ENCODE data around the gene UBAC1.

Gene UBAC1

DNA sequence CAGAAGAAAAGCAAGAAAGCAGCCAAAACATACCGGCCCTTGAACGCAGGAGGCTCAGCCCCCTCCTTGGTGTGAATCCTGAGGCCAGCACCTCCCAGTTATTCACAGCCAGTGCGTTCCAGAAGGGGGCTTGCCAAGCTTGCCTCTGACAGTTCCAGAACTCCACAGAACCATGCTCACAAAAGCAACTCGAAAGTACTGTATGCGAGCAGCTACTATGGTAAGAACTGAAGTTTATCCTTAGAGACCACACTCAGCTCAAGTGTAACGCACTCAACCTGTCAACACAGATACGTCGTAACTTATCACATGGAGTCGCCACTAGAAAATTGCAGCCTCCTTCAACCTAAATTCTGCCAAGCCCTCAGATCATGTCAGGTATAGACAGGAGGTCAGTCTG, 1.4 kb downstream of the UBAC1 start:
- peaks cover 4% of the 10 kb centered on the region; the same call in 1 of the 2 replicates for H3K36me3 ChIP-seq (ENCODE audit: insufficient read depth, low read length)
- peaks cover 32% of the 10 kb centered on the region for H3K4me1 ChIP-seq (ENCODE audit: insufficient read depth, low read length, poor library complexity, severe bottlenecking)
- peaks cover 18% of the 10 kb centered on the region for H4K20me1 ChIP-seq (ENCODE audit: insufficient read depth, low read length, poor library complexity, severe bottlenecking)
- no peaks in the 10 kb centered on the region for H3F3A ChIP-seq (ENCODE audit: low read depth)
- no peak for TF ChIP-seq EZH2phosphoT487 (IDR thresholded peaks at IDR 0.05; ENCODE audit: borderline replicate concordance)
- TF ChIP-seq, protein P1, sequence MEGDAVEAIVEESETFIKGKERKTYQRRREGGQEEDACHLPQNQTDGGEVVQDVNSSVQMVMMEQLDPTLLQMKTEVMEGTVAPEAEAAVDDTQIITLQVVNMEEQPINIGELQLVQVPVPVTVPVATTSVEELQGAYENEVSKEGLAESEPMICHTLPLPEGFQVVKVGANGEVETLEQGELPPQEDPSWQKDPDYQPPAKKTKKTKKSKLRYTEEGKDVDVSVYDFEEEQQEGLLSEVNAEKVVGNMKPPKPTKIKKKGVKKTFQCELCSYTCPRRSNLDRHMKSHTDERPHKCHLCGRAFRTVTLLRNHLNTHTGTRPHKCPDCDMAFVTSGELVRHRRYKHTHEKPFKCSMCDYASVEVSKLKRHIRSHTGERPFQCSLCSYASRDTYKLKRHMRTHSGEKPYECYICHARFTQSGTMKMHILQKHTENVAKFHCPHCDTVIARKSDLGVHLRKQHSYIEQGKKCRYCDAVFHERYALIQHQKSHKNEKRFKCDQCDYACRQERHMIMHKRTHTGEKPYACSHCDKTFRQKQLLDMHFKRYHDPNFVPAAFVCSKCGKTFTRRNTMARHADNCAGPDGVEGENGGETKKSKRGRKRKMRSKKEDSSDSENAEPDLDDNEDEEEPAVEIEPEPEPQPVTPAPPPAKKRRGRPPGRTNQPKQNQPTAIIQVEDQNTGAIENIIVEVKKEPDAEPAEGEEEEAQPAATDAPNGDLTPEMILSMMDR (conservative IDR thresholded peaks at IDR 0.05; ENCODE audit: low read length), result no peak
- H3K27me3 ChIP-seq (ENCODE audit: insufficient read depth, low read length, poor library complexity, severe bottlenecking), result no peaks in the 10 kb centered on the region
- no peaks in the 10 kb centered on the region for H3K9me3 ChIP-seq (ENCODE audit: insufficient read depth, low read depth, low read length)
- H3K9ac ChIP-seq (ENCODE audit: low read depth, low read length, poor library complexity, severe bottlenecking), result peak overlapping the region; percentile 93
- no peak overlapping the region for H2AFZ ChIP-seq (ENCODE audit: low read length)
- H3K9me2 ChIP-seq (replicated peaks; ENCODE audit: low read depth, low read length), result no peaks in the 10 kb centered on the region
- peak overlapping the region; percentile 98 for H3K4me2 ChIP-seq (ENCODE audit: low read depth, low read length, poor library complexity, severe bottlenecking)
- peak overlapping the region; percentile 98 for H3K4me3 ChIP-seq (ENCODE audit: low read length, poor library complexity, severe bottlenecking)
- peaks cover 56% of the 10 kb centered on the region for H3K79me2 ChIP-seq (ENCODE audit: insufficient read depth, low read length)

DNA sequence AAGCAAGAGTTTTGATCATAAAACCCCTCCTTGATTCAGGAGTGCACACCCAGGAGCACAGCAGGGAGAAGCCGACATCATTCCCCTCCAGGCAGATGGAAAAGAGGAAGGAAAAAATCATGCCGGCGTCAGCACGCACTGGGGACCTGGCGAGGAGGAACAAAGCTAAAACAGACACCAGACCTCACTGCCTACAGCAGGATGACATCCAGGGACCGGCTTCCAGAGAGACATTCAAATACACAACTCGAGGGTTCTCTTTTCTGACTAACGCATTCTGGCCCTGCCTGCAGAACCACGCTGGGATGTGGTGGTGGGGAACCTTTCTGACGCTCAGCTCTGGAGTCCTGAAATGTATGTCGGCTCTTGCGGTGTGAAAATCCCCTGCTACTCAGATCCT, 2.7 kb downstream of the UBAC1 start:
- H3K9me2 ChIP-seq (replicated peaks; ENCODE audit: low read depth, low read length), result no peaks in the 10 kb centered on the region
- peak overlapping the region; percentile 98 for H3K4me2 ChIP-seq (ENCODE audit: low read depth, low read length, poor library complexity, severe bottlenecking)
- peaks cover 56% of the 10 kb centered on the region for H3K79me2 ChIP-seq (ENCODE audit: insufficient read depth, low read length)
- H3K9ac ChIP-seq (ENCODE audit: low read depth, low read length, poor library complexity, severe bottlenecking), result peak overlapping the region; percentile 93
- H4K20me1 ChIP-seq (ENCODE audit: insufficient read depth, low read length, poor library complexity, severe bottlenecking), result peaks cover 18% of the 10 kb centered on the region
- no peaks in the 10 kb centered on the region for H3F3A ChIP-seq (ENCODE audit: low read depth)
- H3K4me3 ChIP-seq (ENCODE audit: low read length, poor library complexity, severe bottlenecking), result peak overlapping the region; percentile 41
- H3K36me3 ChIP-seq (ENCODE audit: insufficient read depth, low read length), result peaks cover 13% of the 10 kb centered on the region; the same call in 1 of the 2 replicates
- H3K4me1 ChIP-seq (ENCODE audit: insufficient read depth, low read length, poor library complexity, severe bottlenecking), result peaks cover 32% of the 10 kb centered on the region
- TF ChIP-seq, protein P1 (conservative IDR thresholded peaks at IDR 0.05; ENCODE audit: low read length), result no peak
- no peak for TF ChIP-seq EZH2phosphoT487 (IDR thresholded peaks at IDR 0.05; ENCODE audit: borderline replicate concordance)
- no peaks in the 10 kb centered on the region for H3K27me3 ChIP-seq (ENCODE audit: insufficient read depth, low read length, poor library complexity, severe bottlenecking)
- H2AFZ ChIP-seq (ENCODE audit: low read length), result no peak overlapping the region
- H3K9me3 ChIP-seq (ENCODE audit: insufficient read depth, low read depth, low read length), result no peaks in the 10 kb centered on the region

DNA sequence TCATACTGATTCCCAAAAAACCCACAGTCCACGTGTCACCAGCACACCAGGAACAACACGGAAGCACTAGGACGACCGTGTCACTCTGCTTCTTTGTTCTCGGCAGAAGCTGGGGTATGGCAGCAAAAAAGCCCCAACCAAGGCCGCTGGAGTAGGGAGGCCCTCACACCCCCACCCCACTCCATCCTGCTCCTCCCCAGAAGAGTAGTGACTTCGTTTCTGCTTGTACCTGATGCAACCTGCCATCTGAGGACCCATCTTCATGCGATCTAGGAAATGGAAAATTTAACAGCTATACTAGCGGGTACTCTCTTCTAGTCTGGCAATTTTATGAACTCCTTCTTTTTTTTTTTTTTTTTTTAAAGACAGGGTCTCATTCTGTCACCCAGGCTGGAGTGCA, 3.7 kb downstream of the UBAC1 start:
- H3K9me3 ChIP-seq (ENCODE audit: insufficient read depth, low read depth, low read length), result no peaks in the 10 kb centered on the region
- H3F3A ChIP-seq (ENCODE audit: low read depth), result no peaks in the 10 kb centered on the region
- H3K4me2 ChIP-seq (ENCODE audit: low read depth, low read length, poor library complexity, severe bottlenecking), result peak overlapping the region; percentile 22
- TF ChIP-seq, protein P1 (conservative IDR thresholded peaks at IDR 0.05; ENCODE audit: low read length), result no peak
- TF ChIP-seq EZH2phosphoT487 (IDR thresholded peaks at IDR 0.05; ENCODE audit: borderline replicate concordance), result no peak
- no peak overlapping the region for H3K9ac ChIP-seq (ENCODE audit: low read depth, low read length, poor library complexity, severe bottlenecking)
- no peak overlapping the region for H3K4me3 ChIP-seq (ENCODE audit: low read length, poor library complexity, severe bottlenecking)
- H3K27me3 ChIP-seq (ENCODE audit: insufficient read depth, low read length, poor library complexity, severe bottlenecking), result no peaks in the 10 kb centered on the region
- no peaks in the 10 kb centered on the region for H3K9me2 ChIP-seq (replicated peaks; ENCODE audit: low read depth, low read length)
- H3K4me1 ChIP-seq (ENCODE audit: insufficient read depth, low read length, poor library complexity, severe bottlenecking), result peaks cover 29% of the 10 kb centered on the region
- H3K36me3 ChIP-seq (ENCODE audit: insufficient read depth, low read length), result peaks cover 21% of the 10 kb centered on the region; the same call in 1 of the 2 replicates
- H4K20me1 ChIP-seq (ENCODE audit: insufficient read depth, low read length, poor library complexity, severe bottlenecking), result peaks cover 18% of the 10 kb centered on the region
- peaks cover 56% of the 10 kb centered on the region for H3K79me2 ChIP-seq (ENCODE audit: insufficient read depth, low read length)
- no peak overlapping the region for H2AFZ ChIP-seq (ENCODE audit: low read length)

Data from Loucy (cell line).